Glutamatergic neuron (in vitro differentiated cells): ENCODE measurements around the gene ARL6IP4. TPM values are rescaled to one million over a fixed set of nuclear protein-coding genes. Genes with fewer than 3 reads are reported as not detected.
A peak's percentile ranks its signal among the peaks of the same experiment; 100 is the strongest.

Experiments used
- DNase-seq: peaks from one replicate; pipeline ENCODE4 v3.0.0; 2022
- H3K27ac Mint-ChIP-seq: one replicate; pipeline ENCODE4 v1.8.0; 2020; ENCODE audit warnings: mild to moderate bottlenecking, mixed read lengths, inconsistent platforms; ENCODE audit not compliant: unreplicated experiment
- H3K27me3 Mint-ChIP-seq: one replicate; pipeline ENCODE4 v1.8.0; 2020; ENCODE audit warnings: mild to moderate bottlenecking, moderate library complexity, mixed read lengths, inconsistent platforms; ENCODE audit not compliant: unreplicated experiment
- H3K36me3 Mint-ChIP-seq: one replicate; pipeline ENCODE4 v1.8.0; 2020; ENCODE audit warnings: mild to moderate bottlenecking, mixed read lengths, inconsistent platforms; ENCODE audit not compliant: unreplicated experiment
- H3K4me1 Mint-ChIP-seq: one replicate; pipeline ENCODE4 v1.8.0; 2020; ENCODE audit warnings: mild to moderate bottlenecking, low read depth, mixed read lengths, inconsistent platforms; ENCODE audit not compliant: unreplicated experiment
- H3K4me3 Mint-ChIP-seq: one replicate; pipeline ENCODE4 v1.8.0; 2020; ENCODE audit warnings: mild to moderate bottlenecking, mixed read lengths, inconsistent platforms; ENCODE audit not compliant: unreplicated experiment
- H3K9me3 Mint-ChIP-seq: one replicate; pipeline ENCODE4 v1.8.0; 2020; ENCODE audit warnings: mild to moderate bottlenecking, moderate library complexity, mixed read lengths, inconsistent platforms; ENCODE audit not compliant: unreplicated experiment
- CTCF ChIP-seq: fragments of 200-600 bp; sonication (generic); IDR thresholded peaks from one replicate; pipeline ENCODE4 v1.5.0; 2021; ENCODE audit not compliant: partially characterized antibody, unreplicated experiment
- total RNA-seq: library from RNA; stranded (reverse); fragmentation: NEBNext Ultra II Directional; extraction: Animal tissue kit (Norgen Biotek cat#: 25700); gene quantifications from one replicate; pipeline ENCODE4 v1.2.1, GENCODE V29; 2021; ENCODE audit not compliant: unreplicated experiment

Gene ARL6IP4
- total RNA-seq, 1 donor from 2014 or later, result 122 TPM

GRCh38 chr12:122982477-122982815 lies 2.0 kb downstream of the ARL6IP4 start:
- no peak for DNase-seq
- no peak for TF ChIP-seq CTCF
- Mint-ChIP-seq H3K36me3 (no peaks in the 10 kb centered on the region), H3K9me3 (peaks cover 6% of the 10 kb centered on the region), H3K27ac (no peak overlapping the region), H3K27me3 (peaks cover 4% of the 10 kb centered on the region), H3K4me1 (peaks cover 7% of the 10 kb centered on the region), H3K4me3 (peak overlapping the region; percentile 87)

- peaks cover 4% of the 10 kb centered on the region for H3K27me3 Mint-ChIP-seq
- DNase-seq, result peak; percentile 13
- peaks cover 7% of the 10 kb centered on the region for H3K4me1 Mint-ChIP-seq
- no peak for TF ChIP-seq CTCF
- peak overlapping the region; percentile 62 for H3K27ac Mint-ChIP-seq
- peaks cover 6% of the 10 kb centered on the region for H3K9me3 Mint-ChIP-seq
- H3K4me3 Mint-ChIP-seq, result peak overlapping the region; percentile 38
- H3K36me3 Mint-ChIP-seq, result no peaks in the 10 kb centered on the region
Observed at GRCh38 chr12:122982963-122983788, 2.7 kb downstream of the ARL6IP4 start.

- no peak for DNase-seq
- H3K27me3 Mint-ChIP-seq, result peaks cover 6% of the 10 kb centered on the region
- peaks cover 6% of the 10 kb centered on the region for H3K9me3 Mint-ChIP-seq
- TF ChIP-seq CTCF, result no peak
- peaks cover 7% of the 10 kb centered on the region for H3K4me1 Mint-ChIP-seq
- H3K4me3 Mint-ChIP-seq, result peak overlapping the region; percentile 38
- no peak overlapping the region for H3K27ac Mint-ChIP-seq
- no peaks in the 10 kb centered on the region for H3K36me3 Mint-ChIP-seq
Observed at GRCh38 chr12:122983789-122984515, 3.5 kb downstream of the ARL6IP4 start.

GRCh38 chr12:122984612-122985337 lies 4.3 kb downstream of the ARL6IP4 start:
- no peak overlapping the region for H3K4me3 Mint-ChIP-seq
- H3K36me3 Mint-ChIP-seq, result no peaks in the 10 kb centered on the region
- H3K27me3 Mint-ChIP-seq, result peaks cover 6% of the 10 kb centered on the region
- H3K4me1 Mint-ChIP-seq, result peaks cover 7% of the 10 kb centered on the region
- no peak for DNase-seq
- H3K27ac Mint-ChIP-seq, result no peak overlapping the region
- no peak for TF ChIP-seq CTCF
- H3K9me3 Mint-ChIP-seq, result peaks cover 6% of the 10 kb centered on the region
